HepG2 (cell line): Measurements from ENCODE around the gene METRN. TPM values are rescaled to one million over a fixed set of nuclear protein-coding genes. Genes with fewer than 3 reads are reported as not detected.

Source experiments
- ASH2L ChIP-seq: fragments of 300-600, 200-600 bp; sonication (generic); IDR thresholded peaks from 2 replicates; pipeline ENCODE4 v1.7.0; 2017; ENCODE audit warnings: low read depth, mild to moderate bottlenecking, moderate library complexity, mixed read lengths, low read length; ENCODE audit not compliant: insufficient read length
- ATM ChIP-seq: fragments of 450-650 bp; IDR thresholded peaks from 2 replicates; pipeline ENCODE4 v1.7.1; 2017; ENCODE audit warnings: mild to moderate bottlenecking, borderline replicate concordance
- FOSL2 ChIP-seq: sonication (generic); formaldehyde crosslinking; IDR thresholded peaks from 2 replicates; pipeline ENCODE4 v1.4.0; 2020; ENCODE audit warnings: missing genetic modification reagents
- HOXA5 ChIP-seq: sonication (generic); formaldehyde crosslinking; IDR thresholded peaks from 2 replicates; pipeline ENCODE4 v1.4.0; 2020; ENCODE audit warnings: missing genetic modification reagents
- ISL2 ChIP-seq: sonication (generic); formaldehyde crosslinking; IDR thresholded peaks from 2 replicates; pipeline ENCODE4 v1.5.0; 2020; ENCODE audit warnings: missing genetic modification reagents
- LCORL ChIP-seq, 2 experiments: fragments of 450-650 bp in 1 of 2; sonication (generic) in 1 of 2; formaldehyde crosslinking in 1 of 2; IDR thresholded peaks; 2 replicates each; pipeline versions ENCODE4 v1.5.0 to v1.6.1; 2017 to 2020; ENCODE audit warnings: antibody characterized with exemption in 1 of 2, missing genetic modification reagents in 1 of 2
- MIXL1 ChIP-seq: IDR thresholded peaks from 2 replicates; pipeline ENCODE4 v1.6.1; 2016
- SOX13 ChIP-seq, 3 experiments: fragments of 450-650 bp in 1 of 3; sonication (generic) in 1 of 3; formaldehyde crosslinking in 1 of 3; IDR thresholded peaks in 2 of 3; conservative IDR thresholded peaks in 1 of 3; 2 replicates each; pipeline versions ENCODE4 v1.5.0 to v1.6.1; 2016 to 2020; ENCODE audit warnings: antibody characterized with exemption in 1 of 3, mild to moderate bottlenecking in 1 of 3, missing compliant biosample characterization in 1 of 3, missing genetic modification reagents in 1 of 3, moderate library complexity in 1 of 3
- TGIF2 ChIP-seq: IDR thresholded peaks from 2 replicates; pipeline ENCODE4 v1.6.1; 2016; ENCODE audit warnings: control low read depth, missing compliant biosample characterization
- TMF1 ChIP-seq: sonication (generic); formaldehyde crosslinking; IDR thresholded peaks from 2 replicates; pipeline ENCODE4 v1.8.1; 2022; ENCODE audit warnings: low read depth, missing genetic modification reagents
- UBTF ChIP-seq: sonication (generic); formaldehyde crosslinking; IDR thresholded peaks from 2 replicates; pipeline ENCODE4 v1.4.0; 2020; ENCODE audit warnings: mild to moderate bottlenecking, missing genetic modification reagents
- ZBTB37 ChIP-seq: sonication (generic); formaldehyde crosslinking; IDR thresholded peaks from 2 replicates; pipeline ENCODE4 v1.4.0; 2020; ENCODE audit warnings: mild to moderate bottlenecking, missing genetic modification reagents
- ZKSCAN8 ChIP-seq: IDR thresholded peaks from 2 replicates; pipeline ENCODE4 v1.6.1; 2016; ENCODE audit warnings: borderline replicate concordance, missing genetic modification reagents, missing compliant biosample characterization
- ZNF142 ChIP-seq: sonication (generic); formaldehyde crosslinking; IDR thresholded peaks from 2 replicates; pipeline ENCODE4 v1.4.0; 2020; ENCODE audit warnings: missing genetic modification reagents
- ZNF331 ChIP-seq: sonication (generic); formaldehyde crosslinking; IDR thresholded peaks from 2 replicates; pipeline ENCODE4 v1.4.0; 2020; ENCODE audit warnings: missing genetic modification reagents
- ZNF343 ChIP-seq: sonication (generic); formaldehyde crosslinking; IDR thresholded peaks from 2 replicates; pipeline ENCODE4 v1.4.0; 2020; ENCODE audit warnings: mild to moderate bottlenecking, missing genetic modification reagents
- ZNF629 ChIP-seq: sonication (generic); formaldehyde crosslinking; conservative IDR thresholded peaks from 2 replicates; pipeline ENCODE4 v1.5.0; 2020; ENCODE audit warnings: missing genetic modification reagents
- ZSCAN21 ChIP-seq: sonication (generic); formaldehyde crosslinking; IDR thresholded peaks from 2 replicates; pipeline ENCODE4 v1.8.0; 2022; ENCODE audit warnings: mild to moderate bottlenecking, missing genetic modification reagents, moderate library complexity, borderline replicate concordance
- ZZZ3 ChIP-seq: sonication (generic); formaldehyde crosslinking; IDR thresholded peaks from 2 replicates; pipeline ENCODE4 v1.4.0; 2020; ENCODE audit warnings: missing genetic modification reagents, mild to moderate bottlenecking, borderline replicate concordance
- polyA plus RNA-seq, 8 experiments: library from polyadenylated mRNA; depleted of rRNA in 3 of 8; stranded (reverse) in 7 of 8; unstranded in 1 of 8; fragments of >200 nt; fragmentation: Illumina TruSeq in 4 of 8; extraction: Trizol in 4 of 8; gene quantifications; 2 replicates each; pipeline versions ENCODE4 v1.2.1 to v1.2.3, GENCODE V29; 2011 to 2016; ENCODE audit warnings: low read depth in 4 of 8, missing spikeins in 1 of 8, mixed read lengths in 1 of 8; ENCODE audit not compliant: insufficient read depth in 1 of 8
- total RNA-seq, 5 experiments: library from RNA; depleted of rRNA; stranded (reverse); fragments of >200 nt; fragmentation: Illumina TruSeq; extraction: Trizol; gene quantifications; 2 replicates each; pipeline ENCODE4 v1.2.3, GENCODE V29; 2016; ENCODE audit warnings: low read depth in 1 of 5

METRN gene
- total and polyA plus RNA-seq, 2 of the 13 experiments (the other 11 are each of a cell fraction or from before 2014, with no cell fraction given) = 25.5 to 46.1 TPM

GRCh38 chr16:740764-741505, 26.0 kb downstream of the METRN start, which contains the start of gene CIAO3 (continued):
- TF ChIP-seq ZNF142 (CRISPR knock-in tag) (no peak; the same call in 1 of the 2 replicates), ZNF629 (CRISPR knock-in tag) (0 out of 2 replicates have a peak, but pooled peaks have one; percentile 14), ATM (no peak), SOX13 (IDR thresholded peaks at IDR 0.05) (no peak), SOX13 (CRISPR knock-in tag; conservative IDR thresholded peaks at IDR 0.05 in 1 of 2, IDR thresholded peaks at IDR 0.05 in 1 of 2) (peak in 1 of 2 experiments; percentile 6; a peak in 1 of 4 replicates), ZZZ3 (peak; percentile 84), ISL2 (CRISPR knock-in tag) (0 out of 2 replicates have a peak, but pooled peaks have one; percentile 35), FOSL2 (CRISPR knock-in tag) (peak; percentile 55; the same call in 1 of the 2 replicates), ZBTB37 (CRISPR knock-in tag) (no peak), ZNF343 (CRISPR knock-in tag) (peak; percentile 47; the same call in 1 of the 2 replicates), ZNF331 (CRISPR knock-in tag) (peak; percentile 88), TMF1 (peak; percentile 73; the same call in 1 of the 2 replicates), MIXL1 (CRISPR knock-in tag) (peak; percentile 55; the same call in 1 of the 2 replicates), TGIF2 (peak; percentile 64), UBTF (CRISPR knock-in tag) (peak; percentile 88), LCORL (IDR thresholded peaks at IDR 0.05) (no peak), LCORL (CRISPR knock-in tag; IDR thresholded peaks at IDR 0.05) (peak; percentile 75), ZKSCAN8 (CRISPR knock-in tag) (peak; percentile 80; the same call in 1 of the 2 replicates), ZSCAN21 (CRISPR knock-in tag) (peak; percentile 78; the same call in 1 of the 2 replicates), ASH2L (peak; percentile 28), HOXA5 (no peak; the same call in 1 of the 2 replicates)
